ENCODE results near the gene FMN1.
"Not testable (repeated sequence)": the region's sequence is repeated elsewhere in the genome, so short reads cannot be mapped to it uniquely, and the experiment has no call there.

The FMN1 gene

GRCh38 chr15:32853592-32853991, 340.9 kb downstream of the FMN1 start:
- DNase-seq (ENCODE audit: low read depth): no peak

GRCh38 chr15:32852771-32853170, 341.7 kb downstream of the FMN1 start:
- DNase-seq (ENCODE audit: low read depth): no peak

GRCh38 chr15:32852017-32852416, 342.5 kb downstream of the FMN1 start:
- no peak for DNase-seq (ENCODE audit: low read depth)

- peak; percentile 78 for DNase-seq (ENCODE audit: low read depth)
Measured at GRCh38 chr15:32851572-32851971, 342.9 kb downstream of the FMN1 start.

- DNase-seq (ENCODE audit: low read depth): peak; percentile 96
Measured at GRCh38 chr15:32849769-32850668, 344.5 kb downstream of the FMN1 start.

GRCh38 chr15:32846671-32847070, 347.8 kb downstream of the FMN1 start:
- not testable (repeated sequence) for DNase-seq (ENCODE audit: low read depth)

GRCh38 chr15:32844118-32844711, 350.3 kb downstream of the FMN1 start:
- DNase-seq (ENCODE audit: low read depth): no peak

- peak; percentile 97 for DNase-seq (ENCODE audit: low read depth)
Measured at GRCh38 chr15:32843219-32843815, 351.2 kb downstream of the FMN1 start.

GRCh38 chr15:32842081-32842480, 352.4 kb downstream of the FMN1 start:
- no peak for DNase-seq (ENCODE audit: low read depth)

GRCh38 chr15:32840507-32841245, 353.8 kb downstream of the FMN1 start:
- no peak for DNase-seq (ENCODE audit: low read depth)

- peak; percentile 97 for DNase-seq (ENCODE audit: low read depth)
Measured at GRCh38 chr15:32838820-32839219, 355.7 kb downstream of the FMN1 start.

- no peak for DNase-seq (ENCODE audit: low read depth)
Measured at GRCh38 chr15:32838338-32838737, 356.2 kb downstream of the FMN1 start.

- no peak for DNase-seq (ENCODE audit: low read depth)
Measured at GRCh38 chr15:32837935-32838334, 356.6 kb downstream of the FMN1 start.

GRCh38 chr15:32834156-32834555, 360.4 kb downstream of the FMN1 start:
- DNase-seq (ENCODE audit: low read depth): no peak

GRCh38 chr15:32833379-32833821, 361.1 kb downstream of the FMN1 start:
- no peak for DNase-seq (ENCODE audit: low read depth)

GRCh38 chr15:32831485-32831884, 363.0 kb downstream of the FMN1 start:
- no peak for DNase-seq (ENCODE audit: low read depth)

- no peak for DNase-seq (ENCODE audit: low read depth)
Measured at GRCh38 chr15:32830241-32830640, 364.3 kb downstream of the FMN1 start.

- DNase-seq (ENCODE audit: low read depth): no peak
Measured at GRCh38 chr15:32829436-32829835, 365.1 kb downstream of the FMN1 start.

- peak; percentile 93 for DNase-seq (ENCODE audit: low read depth)
Measured at GRCh38 chr15:32828507-32829186, 365.9 kb downstream of the FMN1 start.

GRCh38 chr15:32826685-32827084, 367.8 kb downstream of the FMN1 start:
- no peak for DNase-seq (ENCODE audit: low read depth)

GRCh38 chr15:32825219-32825618, 369.3 kb downstream of the FMN1 start:
- DNase-seq (ENCODE audit: low read depth): no peak

- DNase-seq (ENCODE audit: low read depth): peak; percentile 88
Measured at GRCh38 chr15:32824777-32825176, 369.7 kb downstream of the FMN1 start.

Measured in GM04503 (cell line).